GM19372 (cell line): ENCODE results near the gene PSMD5.

ENCODE experiments used
- ATAC-seq: cut with Tn5 transposase; IDR thresholded peaks from one replicate; pipeline ENCODE4 v1.9.1; 2021; ENCODE audit warnings: mild to moderate bottlenecking, low read depth, moderate library complexity; ENCODE audit not compliant: unreplicated experiment

The PSMD5 gene

GRCh38 chr9:120768247-120768646, 74.5 kb downstream of the PSMD5 start:
- no peak for ATAC-seq

- ATAC-seq, result no peak
Measured at GRCh38 chr9:120767451-120767850, 75.3 kb downstream of the PSMD5 start.
